Activated naive CD8-positive, alpha-beta T cell (primary cell): ENCODE measurements around the gene CDH4.

Experiments used
- H3K27ac Mint-ChIP-seq: one replicate; pipeline ENCODE4 v1.8.0; 2021; ENCODE audit warnings: mixed read lengths
- H3K27me3 Mint-ChIP-seq: one replicate; pipeline ENCODE4 v1.8.0; 2021; ENCODE audit warnings: mixed read lengths
- H3K36me3 Mint-ChIP-seq: one replicate; pipeline ENCODE4 v1.8.0; 2021; ENCODE audit warnings: mixed read lengths
- H3K4me1 Mint-ChIP-seq: one replicate; pipeline ENCODE4 v1.8.0; 2021; ENCODE audit warnings: low read depth, mixed read lengths
- H3K4me3 Mint-ChIP-seq: one replicate; pipeline ENCODE4 v1.8.0; 2021; ENCODE audit warnings: mild to moderate bottlenecking, mixed read lengths
- H3K9me3 Mint-ChIP-seq: one replicate; pipeline ENCODE4 v1.8.0; 2021; ENCODE audit warnings: low read depth, mixed read lengths

Gene CDH4

DNA sequence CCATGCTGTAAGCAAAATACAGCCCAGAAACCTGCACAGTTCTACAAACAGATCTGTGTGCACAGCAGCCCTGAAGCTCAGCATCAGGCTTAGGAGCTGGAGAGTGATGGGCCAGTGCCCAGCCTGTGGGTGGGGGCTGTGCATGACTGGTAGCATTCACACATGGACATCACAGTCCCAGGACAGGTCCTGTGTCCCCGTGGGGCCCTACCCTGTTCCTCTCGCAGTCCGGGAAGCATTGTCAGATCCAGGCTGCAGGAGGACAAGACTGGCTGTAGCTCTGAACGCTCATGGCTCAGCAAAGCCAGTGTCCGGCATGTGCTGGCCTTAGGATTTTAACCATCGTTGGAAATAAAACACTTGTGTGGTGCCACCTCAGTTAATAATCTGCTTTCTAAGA, 234.1 kb downstream of the CDH4 start:
- no peak overlapping the region for H3K27ac Mint-ChIP-seq
- peaks cover 3% of the 10 kb centered on the region for H3K36me3 Mint-ChIP-seq
- no peaks in the 10 kb centered on the region for H3K4me1 Mint-ChIP-seq
- H3K9me3 Mint-ChIP-seq: no peaks in the 10 kb centered on the region
- no peak overlapping the region for H3K4me3 Mint-ChIP-seq
- H3K27me3 Mint-ChIP-seq: no peaks in the 10 kb centered on the region

DNA sequence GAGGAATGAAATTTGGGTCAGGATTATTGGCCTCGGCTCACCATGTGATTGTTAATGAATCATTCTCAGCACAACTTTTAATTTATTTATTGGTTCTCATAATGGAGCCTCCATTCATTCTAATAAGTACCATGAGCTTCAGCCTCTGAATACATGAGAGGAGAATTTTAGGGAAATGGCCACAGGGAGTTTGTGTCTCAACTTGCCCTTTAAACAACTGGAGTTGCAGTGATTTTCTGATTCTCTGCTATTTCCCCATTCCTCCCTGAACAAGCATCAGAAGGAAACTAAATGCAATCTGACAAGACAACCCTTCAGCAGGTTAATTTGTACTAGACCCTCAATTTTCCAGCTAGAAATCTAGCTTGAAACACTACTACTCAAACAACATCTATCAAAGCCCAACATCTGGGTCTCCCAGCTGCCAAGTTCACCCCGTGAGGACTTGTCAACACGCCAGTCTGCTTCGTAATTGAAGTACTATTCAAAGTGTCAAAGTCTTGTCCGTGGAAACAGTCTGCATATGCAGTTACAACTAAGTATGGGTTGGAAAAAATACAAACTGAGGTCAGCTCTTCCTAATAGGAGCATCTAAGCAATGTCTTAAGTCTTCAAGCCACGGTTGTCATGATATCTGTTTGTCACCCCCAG, 235.4 kb downstream of the CDH4 start:
- Mint-ChIP-seq H3K27ac (no peak overlapping the region), H3K4me3 (no peak overlapping the region), H3K27me3 (no peaks in the 10 kb centered on the region), H3K4me1 (no peaks in the 10 kb centered on the region), H3K9me3 (no peaks in the 10 kb centered on the region), H3K36me3 (peaks cover 3% of the 10 kb centered on the region)

DNA sequence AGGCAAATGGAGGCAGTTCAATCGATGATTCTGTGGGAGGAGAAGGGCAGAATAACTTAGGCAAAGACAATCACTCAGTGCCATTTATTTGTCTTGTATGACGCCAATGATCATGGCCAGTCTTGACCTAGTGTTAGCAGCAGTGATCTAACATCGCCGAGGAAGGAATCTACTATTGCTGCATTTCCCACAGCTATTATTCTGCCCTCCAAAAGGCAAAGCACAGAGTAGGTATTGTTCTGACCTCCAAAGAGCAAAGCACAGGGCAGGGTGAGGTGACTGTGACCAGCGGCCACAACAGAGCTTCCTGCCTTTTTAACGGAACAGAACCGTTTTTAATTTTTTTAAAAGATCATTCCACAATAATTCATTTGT, 235.9 kb downstream of the CDH4 start:
- Mint-ChIP-seq H3K27ac (no peak overlapping the region), H3K9me3 (no peaks in the 10 kb centered on the region), H3K36me3 (peaks cover 3% of the 10 kb centered on the region), H3K4me3 (no peak overlapping the region), H3K4me1 (no peaks in the 10 kb centered on the region), H3K27me3 (no peaks in the 10 kb centered on the region)

DNA sequence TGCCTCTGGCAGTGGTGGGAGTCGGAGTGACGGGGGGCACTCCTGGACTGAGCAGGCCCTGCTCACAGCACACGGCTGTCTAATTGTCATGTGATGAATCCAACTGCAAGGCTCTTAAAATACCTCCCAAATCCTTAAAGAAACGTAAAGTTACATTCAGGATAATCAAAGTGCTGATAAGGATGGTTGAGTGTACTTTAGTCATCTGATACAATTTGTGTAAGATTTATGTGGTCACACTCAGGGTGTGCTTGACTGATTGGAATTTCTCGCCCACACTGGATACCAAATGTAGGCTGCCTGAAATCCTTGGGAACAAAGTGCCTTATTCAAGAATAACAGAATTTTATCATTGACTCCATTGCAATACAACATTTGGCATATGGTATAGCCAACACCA, 238.7 kb downstream of the CDH4 start:
- Mint-ChIP-seq H3K4me3 (no peak overlapping the region), H3K27ac (no peak overlapping the region), H3K9me3 (no peaks in the 10 kb centered on the region), H3K27me3 (no peaks in the 10 kb centered on the region), H3K36me3 (no peaks in the 10 kb centered on the region), H3K4me1 (no peaks in the 10 kb centered on the region)

DNA sequence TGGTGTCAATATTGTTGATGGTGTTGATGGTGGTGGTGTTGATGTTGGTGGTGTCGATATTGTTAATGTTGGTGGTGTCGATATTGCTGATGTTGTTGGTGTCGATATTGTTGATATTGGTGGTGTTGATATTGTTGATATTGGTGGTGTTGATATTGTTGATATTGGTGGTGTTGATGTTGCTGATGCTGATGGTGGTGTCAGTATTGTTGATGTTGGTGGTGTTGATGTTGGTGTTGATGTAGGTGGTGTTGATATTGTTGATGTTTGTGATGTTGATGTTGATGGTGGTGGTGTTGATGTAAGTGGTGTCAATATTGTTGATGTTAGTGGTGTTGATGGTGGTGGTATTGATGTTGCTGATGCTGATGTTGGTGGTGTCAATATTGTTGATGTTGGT, 240.0 kb downstream of the CDH4 start:
- H3K9me3 Mint-ChIP-seq: no peaks in the 10 kb centered on the region
- no peak overlapping the region for H3K4me3 Mint-ChIP-seq
- H3K36me3 Mint-ChIP-seq: no peaks in the 10 kb centered on the region
- H3K4me1 Mint-ChIP-seq: peaks cover 8% of the 10 kb centered on the region
- no peaks in the 10 kb centered on the region for H3K27me3 Mint-ChIP-seq
- no peak overlapping the region for H3K27ac Mint-ChIP-seq

DNA sequence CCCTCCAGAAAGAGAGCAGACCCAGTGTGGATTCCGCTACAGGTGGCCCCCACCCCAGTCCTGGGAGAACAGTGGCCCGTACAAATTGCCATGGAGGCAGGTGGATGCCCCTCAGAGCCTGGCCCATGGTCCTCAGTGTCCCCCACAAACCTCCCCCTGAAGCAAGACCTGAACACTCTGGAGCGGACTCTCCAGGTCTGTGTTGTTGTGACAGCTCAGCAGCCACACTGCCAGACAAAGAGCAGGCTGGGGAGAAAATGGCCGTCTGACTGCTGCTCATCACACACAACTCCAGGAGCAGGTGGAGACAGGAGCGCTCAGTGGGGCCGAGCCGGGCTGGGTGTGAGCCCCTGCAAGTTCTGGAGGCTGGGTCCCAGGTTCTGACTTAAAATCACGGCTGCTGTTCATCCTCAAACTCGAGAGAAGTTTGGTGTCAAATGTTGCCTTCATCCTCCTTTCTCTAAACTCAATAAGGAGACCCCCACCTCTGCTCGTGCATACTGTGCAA, 241.8 kb downstream of the CDH4 start:
- H3K4me1 Mint-ChIP-seq: peaks cover 11% of the 10 kb centered on the region
- no peak overlapping the region for H3K27ac Mint-ChIP-seq
- H3K4me3 Mint-ChIP-seq: no peak overlapping the region
- H3K36me3 Mint-ChIP-seq: no peaks in the 10 kb centered on the region
- H3K27me3 Mint-ChIP-seq: no peaks in the 10 kb centered on the region
- H3K9me3 Mint-ChIP-seq: no peaks in the 10 kb centered on the region

DNA sequence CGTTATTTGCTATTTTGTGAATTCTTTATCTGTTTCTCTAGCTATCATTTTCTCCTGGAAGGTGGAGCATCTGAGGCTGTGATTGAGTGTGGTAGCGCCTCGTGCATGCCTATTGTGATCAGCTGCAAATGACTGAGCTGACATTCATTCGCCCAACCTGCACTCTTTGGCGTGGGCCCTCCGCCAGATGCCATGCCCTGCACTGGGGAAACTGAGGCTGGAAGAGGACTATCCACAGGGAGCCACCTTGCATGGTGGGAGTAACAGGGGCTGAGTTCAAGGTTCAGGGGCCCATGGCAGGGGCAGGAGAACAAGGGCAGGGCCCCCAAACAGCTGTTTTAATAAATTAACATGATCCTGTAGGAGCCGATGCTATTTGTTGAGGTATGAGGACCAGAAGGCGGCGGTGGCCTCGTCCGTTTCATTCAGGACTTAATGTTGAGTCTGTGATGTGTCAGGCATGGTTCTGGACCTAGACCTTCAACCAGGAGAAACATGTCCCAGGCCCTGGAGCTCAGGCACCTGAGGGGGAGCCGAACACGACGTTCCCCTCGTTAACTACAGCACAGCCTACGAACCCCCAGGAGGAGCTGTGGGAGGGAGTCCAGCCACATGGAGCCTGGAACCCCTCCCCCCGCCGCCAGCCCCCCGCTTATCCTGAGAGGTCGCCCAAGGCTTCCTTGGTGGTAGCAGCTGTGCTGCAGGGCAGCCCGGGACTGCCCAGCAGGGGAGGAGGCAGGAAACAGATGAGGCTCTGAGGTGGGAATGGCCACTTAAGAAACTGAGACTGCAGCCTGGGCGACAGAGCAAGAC, 242.9 kb downstream of the CDH4 start:
- no peak overlapping the region for H3K27ac Mint-ChIP-seq
- peaks cover 13% of the 10 kb centered on the region for H3K4me1 Mint-ChIP-seq
- no peak overlapping the region for H3K4me3 Mint-ChIP-seq
- no peaks in the 10 kb centered on the region for H3K27me3 Mint-ChIP-seq
- no peaks in the 10 kb centered on the region for H3K36me3 Mint-ChIP-seq
- no peaks in the 10 kb centered on the region for H3K9me3 Mint-ChIP-seq

DNA sequence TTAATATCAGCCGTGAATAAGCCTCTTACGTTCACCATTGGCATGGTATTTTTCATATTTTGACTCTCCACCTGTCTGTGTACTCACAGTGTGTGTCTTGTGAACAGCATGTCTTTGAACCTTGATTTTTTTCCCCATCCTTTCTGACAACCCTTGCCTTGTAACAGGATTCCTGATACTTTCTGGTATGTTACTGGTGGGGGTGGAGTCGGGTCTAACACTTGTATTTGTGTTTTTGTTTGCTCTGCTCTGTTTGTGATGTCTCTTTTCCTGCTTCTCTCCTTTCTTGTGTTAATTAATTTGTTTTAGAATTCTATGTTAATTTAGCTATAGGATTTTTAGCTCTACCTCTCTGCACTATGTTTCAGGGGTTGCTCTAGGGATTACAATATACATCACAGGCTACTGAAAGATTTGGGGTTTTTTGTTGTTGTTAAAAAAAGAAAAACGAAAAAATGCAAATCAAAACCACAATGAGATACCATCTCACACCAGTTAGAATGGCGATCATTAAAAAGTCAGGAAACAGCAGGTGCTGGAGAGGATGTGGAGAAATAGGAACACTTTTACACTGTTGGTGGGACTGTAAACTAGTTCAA, 245.1 kb downstream of the CDH4 start:
- Mint-ChIP-seq H3K36me3 (no peaks in the 10 kb centered on the region), H3K9me3 (no peaks in the 10 kb centered on the region), H3K27me3 (no peaks in the 10 kb centered on the region), H3K4me1 (peaks cover 31% of the 10 kb centered on the region), H3K27ac (peak overlapping the region; percentile 22), H3K4me3 (no peak overlapping the region)

DNA sequence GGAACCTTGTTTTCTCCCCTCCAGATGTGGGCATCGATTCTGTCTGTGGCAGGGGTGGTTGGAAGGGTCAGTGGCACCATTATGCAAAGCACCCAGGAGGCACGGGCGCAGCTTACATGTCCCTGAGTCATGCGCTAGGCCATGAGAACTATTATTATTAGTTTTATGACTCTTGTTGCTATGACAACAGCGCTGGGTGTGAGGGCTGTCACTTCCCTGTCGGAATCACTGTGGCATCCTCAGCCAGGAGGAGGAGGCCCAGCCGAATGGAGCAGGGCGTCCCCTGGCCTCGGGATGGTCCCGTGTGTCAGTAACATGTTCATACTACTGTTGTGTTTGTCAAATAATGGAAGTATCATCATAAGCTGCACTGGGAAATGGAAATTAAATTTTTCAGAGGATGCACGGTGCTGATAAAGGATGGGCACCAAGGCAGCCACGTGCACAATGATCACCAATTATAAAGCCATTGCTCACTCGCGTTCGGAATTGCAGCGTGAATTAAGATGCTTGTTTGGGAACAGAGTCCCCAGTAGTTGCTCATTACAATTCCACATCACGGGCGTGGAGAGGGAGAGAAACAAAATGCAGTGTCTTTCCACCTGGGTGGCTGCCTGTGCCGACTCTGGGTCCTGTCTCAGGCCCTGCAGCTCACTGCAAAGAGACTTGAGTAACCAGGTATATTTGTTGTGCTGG, 247.9 kb downstream of the CDH4 start:
- H3K36me3 Mint-ChIP-seq: no peaks in the 10 kb centered on the region
- H3K9me3 Mint-ChIP-seq: no peaks in the 10 kb centered on the region
- no peaks in the 10 kb centered on the region for H3K27me3 Mint-ChIP-seq
- no peak overlapping the region for H3K27ac Mint-ChIP-seq
- peaks cover 39% of the 10 kb centered on the region for H3K4me1 Mint-ChIP-seq
- no peak overlapping the region for H3K4me3 Mint-ChIP-seq

DNA sequence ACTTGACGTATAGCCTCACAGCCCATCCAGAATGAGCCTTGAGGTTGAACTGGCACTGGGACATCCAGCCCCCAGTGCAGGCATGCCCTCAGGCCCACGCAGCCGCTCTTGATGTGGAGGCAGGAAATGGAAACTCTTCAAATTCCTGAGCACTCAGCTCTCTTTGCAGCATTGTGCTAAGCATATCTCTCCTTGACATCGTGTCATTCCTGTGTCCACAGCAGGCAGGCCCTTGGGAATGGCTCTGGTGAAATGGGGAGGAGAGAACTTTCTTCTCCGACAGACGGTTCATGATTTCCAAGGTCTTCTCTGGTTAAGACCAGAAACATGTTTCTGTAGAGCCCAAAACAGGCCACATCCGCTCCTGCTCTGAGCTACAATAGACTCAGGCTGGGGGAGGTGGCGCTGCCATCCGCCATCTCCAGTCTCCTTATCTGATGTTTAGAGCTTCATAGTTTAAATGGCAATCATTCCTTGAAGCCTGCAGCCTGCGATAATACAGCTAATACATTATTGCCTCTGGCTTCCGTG, 248.8 kb downstream of the CDH4 start:
- peak overlapping the region; percentile 87 for H3K27ac Mint-ChIP-seq
- no peaks in the 10 kb centered on the region for H3K27me3 Mint-ChIP-seq
- peaks cover 39% of the 10 kb centered on the region for H3K4me1 Mint-ChIP-seq
- peak overlapping the region; percentile 64 for H3K4me3 Mint-ChIP-seq
- no peaks in the 10 kb centered on the region for H3K9me3 Mint-ChIP-seq
- H3K36me3 Mint-ChIP-seq: no peaks in the 10 kb centered on the region

DNA sequence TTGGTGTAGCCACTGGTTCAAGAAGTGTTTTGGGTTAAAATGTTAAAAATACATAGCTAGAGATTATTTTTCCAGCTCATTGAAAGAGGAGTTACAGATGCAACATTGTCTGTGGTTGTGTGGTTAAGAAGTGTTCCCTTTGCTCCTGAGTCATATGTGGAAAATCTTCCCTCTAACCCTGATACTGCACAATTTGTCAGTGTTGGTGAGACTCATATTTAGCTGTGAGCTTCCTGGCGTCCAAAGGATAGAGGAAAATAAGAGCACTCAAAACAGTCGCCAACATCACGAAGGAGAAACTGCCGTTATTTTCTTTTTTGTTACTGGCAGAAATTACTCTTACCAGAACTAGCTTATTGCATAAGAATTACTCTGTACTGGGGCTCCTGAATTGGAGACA, 250.4 kb downstream of the CDH4 start:
- Mint-ChIP-seq H3K4me3 (no peak overlapping the region), H3K27ac (peak overlapping the region; percentile 23), H3K9me3 (no peaks in the 10 kb centered on the region)

DNA sequence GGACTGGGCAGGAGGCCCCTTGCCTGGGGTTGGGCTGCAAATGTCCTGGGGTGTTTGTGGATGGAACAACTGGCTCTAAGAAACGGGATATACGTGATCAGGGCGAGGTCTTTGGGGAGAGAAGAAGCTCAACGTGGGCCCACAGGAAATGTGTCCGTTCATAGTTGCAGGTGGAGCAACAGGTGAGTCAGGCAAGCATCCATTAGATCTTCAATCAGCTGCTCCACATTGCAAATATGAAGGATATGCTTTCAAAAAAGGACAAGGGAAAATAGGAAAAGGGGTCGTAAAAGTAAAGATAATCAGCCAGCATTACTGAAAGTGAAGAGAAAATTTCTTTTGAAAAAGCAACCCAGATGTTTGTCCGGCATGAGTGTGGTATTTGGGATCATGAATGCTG, 251.0 kb downstream of the CDH4 start:
- Mint-ChIP-seq H3K4me3 (no peak overlapping the region), H3K27ac (no peak overlapping the region), H3K9me3 (no peaks in the 10 kb centered on the region), H3K27me3 (peaks cover 2% of the 10 kb centered on the region), H3K36me3 (no peaks in the 10 kb centered on the region), H3K4me1 (peaks cover 28% of the 10 kb centered on the region)

More for the DNA sequence above, 250.4 kb downstream of the CDH4 start:
- H3K36me3 Mint-ChIP-seq: no peaks in the 10 kb centered on the region
- H3K27me3 Mint-ChIP-seq: peaks cover 2% of the 10 kb centered on the region
- H3K4me1 Mint-ChIP-seq: peaks cover 28% of the 10 kb centered on the region

DNA sequence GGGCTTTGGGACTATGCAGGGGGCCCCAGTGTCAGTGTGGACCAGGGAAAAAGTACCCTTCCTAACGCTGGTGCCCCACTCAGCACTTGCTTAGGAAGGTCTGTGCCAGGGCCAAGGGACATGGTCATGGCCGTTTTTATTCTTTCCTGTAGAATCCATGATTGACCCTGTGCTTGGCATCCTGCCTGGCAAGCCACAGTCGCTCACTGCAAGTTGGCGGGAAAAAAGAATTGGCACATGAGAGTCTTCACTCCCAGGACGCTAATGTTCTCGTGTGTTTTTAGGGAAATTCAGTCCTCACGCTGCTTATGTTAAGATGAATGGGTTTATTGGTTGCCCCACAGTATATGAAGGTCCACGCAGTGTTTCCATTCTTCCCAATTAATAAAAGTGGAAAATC, 253.4 kb downstream of the CDH4 start:
- Mint-ChIP-seq H3K9me3 (no peaks in the 10 kb centered on the region), H3K4me3 (no peak overlapping the region), H3K4me1 (peaks cover 23% of the 10 kb centered on the region), H3K36me3 (no peaks in the 10 kb centered on the region), H3K27me3 (peaks cover 2% of the 10 kb centered on the region), H3K27ac (no peak overlapping the region)

DNA sequence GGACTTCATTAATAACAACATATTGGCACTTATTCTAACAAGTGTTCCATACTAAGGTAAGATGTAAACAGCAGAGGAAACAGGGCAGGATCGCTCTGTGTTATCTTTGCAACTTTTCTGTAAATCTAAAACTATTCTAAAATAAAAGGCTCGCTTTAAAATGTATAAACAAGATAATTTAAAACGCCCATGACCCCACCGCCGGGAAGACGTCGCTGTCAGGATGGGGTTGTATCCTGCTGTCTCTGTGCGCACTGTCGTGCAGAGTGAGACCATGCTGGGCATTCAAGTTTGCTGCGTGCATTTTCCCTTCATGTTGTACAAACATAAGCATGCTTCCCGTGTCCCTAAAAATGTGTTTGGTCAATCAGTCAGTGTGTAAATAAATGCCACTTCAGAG, 255.7 kb downstream of the CDH4 start:
- no peaks in the 10 kb centered on the region for H3K9me3 Mint-ChIP-seq

More for the DNA sequence above, 255.7 kb downstream of the CDH4 start:
- no peaks in the 10 kb centered on the region for H3K36me3 Mint-ChIP-seq
- H3K27ac Mint-ChIP-seq: no peak overlapping the region
- H3K4me3 Mint-ChIP-seq: no peak overlapping the region
- H3K4me1 Mint-ChIP-seq: peaks cover 8% of the 10 kb centered on the region
- H3K27me3 Mint-ChIP-seq: peaks cover 2% of the 10 kb centered on the region
